CD4-positive, alpha-beta memory T cell (primary cell): ENCODE results near the gene KNCN. TPM values are rescaled to one million over a fixed set of nuclear protein-coding genes. Genes with fewer than 3 reads are reported as not detected.

Source experiments
- CTCF ChIA-PET: fragments of 350-600 bp; sonication (Branson Sonifier 250); formaldehyde crosslinking; loops from one replicate; lab custom pipeline; 2021; ENCODE audit warnings: inconsistent platforms; ENCODE audit not compliant: partially characterized antibody; lab: Charles Lee
- POLR2A ChIA-PET: fragments of 350-600 bp; sonication (Branson Sonifier 250); formaldehyde crosslinking; loops from one replicate; lab custom pipeline; 2021; ENCODE audit not compliant: partially characterized antibody; lab: Charles Lee
- DNase-seq, 5 donors: peaks; one replicate each; pipeline versions ENCODE4 v3.0.0 to v3.0.0-alpha.2; 2020 to 2022; ENCODE audit warnings: mixed read lengths in 1 of 5
- H3K27ac ChIP-seq: one replicate; pipeline ENCODE4 v1.7.0; 2013; ENCODE audit warnings: low read depth, low read length
- H3K27me3 ChIP-seq: 2 replicates; pipeline ENCODE4 v1.7.0; 2013; ENCODE audit warnings: mild to moderate bottlenecking, low read length, moderate library complexity; ENCODE audit not compliant: insufficient read depth
- H3K36me3 ChIP-seq: 2 replicates; pipeline ENCODE4 v1.7.0; 2013; ENCODE audit warnings: mild to moderate bottlenecking, low read length, moderate library complexity; ENCODE audit not compliant: insufficient read depth
- H3K4me1 ChIP-seq: 2 replicates; pipeline ENCODE4 v1.7.0; 2013; ENCODE audit warnings: mild to moderate bottlenecking, low read length, moderate library complexity; ENCODE audit not compliant: insufficient read depth
- H3K4me3 ChIP-seq, 2 donors: one replicate each; pipeline ENCODE4 v1.7.0; 2013; ENCODE audit warnings: low read length in 2 of 2, mild to moderate bottlenecking in 1 of 2
- H3K9me3 ChIP-seq, 2 donors: one replicate each; pipeline ENCODE4 v1.7.0; 2013; ENCODE audit warnings: low read length in 2 of 2, control low read depth in 1 of 2; ENCODE audit not compliant: control insufficient read depth in 1 of 2
- H3K27ac Mint-ChIP-seq, 7 donors: one replicate each; pipeline ENCODE4 v1.8.0; 2020 to 2021; ENCODE audit warnings: mixed read lengths in 7 of 7, mild to moderate bottlenecking in 6 of 7, inconsistent platforms in 3 of 7, moderate library complexity in 3 of 7
- H3K27me3 Mint-ChIP-seq, 2 donors: one replicate each; pipeline ENCODE4 v1.8.0; 2020 to 2021; ENCODE audit warnings: mixed read lengths in 2 of 2
- H3K36me3 Mint-ChIP-seq, 2 donors: one replicate each; pipeline ENCODE4 v1.8.0; 2020 to 2021; ENCODE audit warnings: mixed read lengths in 2 of 2, inconsistent platforms in 1 of 2, mild to moderate bottlenecking in 1 of 2
- H3K4me1 Mint-ChIP-seq, 4 donors: one replicate each; pipeline ENCODE4 v1.8.0; 2020 to 2021; ENCODE audit warnings: mixed read lengths in 4 of 4, mild to moderate bottlenecking in 1 of 4
- H3K4me3 Mint-ChIP-seq, 8 donors: one replicate each; pipeline ENCODE4 v1.8.0; 2020 to 2021; ENCODE audit warnings: mixed read lengths in 8 of 8, mild to moderate bottlenecking in 7 of 8, moderate library complexity in 6 of 8, inconsistent platforms in 3 of 8
- H3K9me3 Mint-ChIP-seq, 8 donors: one replicate each; pipeline ENCODE4 v1.8.0; 2020 to 2021; ENCODE audit warnings: mixed read lengths in 8 of 8, mild to moderate bottlenecking in 5 of 8, inconsistent platforms in 3 of 8, moderate library complexity in 1 of 8
- intact Hi-C: fragments of 100-400 bp; cut with micrococcal nuclease; formaldehyde crosslinking; loops from one replicate; pipeline ENCODE4 v1.15.1; 2023
- polyA plus RNA-seq, 2 donors: library from polyadenylated mRNA; unstranded; fragments of 300-500 nt; fragmentation: Illumina TruSeq; gene quantifications; one replicate each; pipeline ENCODE4 v1.2.3, GENCODE V29; 2021
- total RNA-seq, 2 experiments: library from RNA; stranded (reverse); gene quantifications; one replicate each; pipeline ENCODE4 v1.2.3, GENCODE V29; 2021

Gene KNCN
- total and polyA plus RNA-seq, 4 experiments from 2014 or later: not detected

DNA sequence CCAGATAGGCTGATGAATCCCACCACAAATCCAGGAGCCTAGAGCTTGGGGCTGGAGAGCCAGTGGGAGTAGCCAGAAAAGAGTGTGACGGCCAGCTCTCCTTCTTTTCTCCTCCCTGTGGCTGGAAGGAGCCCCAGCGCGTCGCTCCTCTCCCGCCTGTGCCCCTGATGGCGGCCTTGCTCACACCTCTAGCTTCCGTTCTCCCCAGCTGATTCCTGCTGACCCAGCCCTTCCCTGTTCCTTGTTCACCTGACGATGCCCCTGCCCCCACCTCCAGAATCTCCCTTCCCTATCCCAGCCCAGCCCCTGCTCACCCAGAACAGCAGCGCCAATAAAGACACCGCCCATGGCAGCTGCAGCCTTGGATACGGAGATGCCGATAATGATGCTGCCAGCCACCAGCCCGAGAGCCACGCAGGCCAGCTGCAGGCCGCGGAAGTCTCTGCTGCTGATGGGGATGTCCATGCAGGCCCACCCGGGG, 656 bp downstream of the KNCN start:
- Histone ChIP-seq H3K4me3 (no peak overlapping the region), H3K9me3 (no peaks in the 10 kb centered on the region), H3K27me3 (no peaks in the 10 kb centered on the region), H3K36me3 (no peaks in the 10 kb centered on the region), H3K4me1 (peaks cover 17% of the 10 kb centered on the region), H3K27ac (no peak overlapping the region)
- POLR2A ChIA-PET: no interaction called here
- H3K27me3 Mint-ChIP-seq: peaks cover 13 to 18% of the 10 kb centered on the region in 2 donors
- DNase-seq: no peak
- CTCF ChIA-PET: no interaction called here
- no peaks in the 10 kb centered on the region for H3K9me3 Mint-ChIP-seq
- H3K27ac Mint-ChIP-seq: peak overlapping the region in 4 of 7 donors; percentile 24 to 73 (median 44)
- H3K4me1 Mint-ChIP-seq: peaks cover 11 to 26% (median 15%) of the 10 kb centered on the region in 4 donors
- no peaks in the 10 kb centered on the region for H3K36me3 Mint-ChIP-seq
- no peak overlapping the region for H3K4me3 Mint-ChIP-seq
- intact Hi-C loops: no loop called here

DNA sequence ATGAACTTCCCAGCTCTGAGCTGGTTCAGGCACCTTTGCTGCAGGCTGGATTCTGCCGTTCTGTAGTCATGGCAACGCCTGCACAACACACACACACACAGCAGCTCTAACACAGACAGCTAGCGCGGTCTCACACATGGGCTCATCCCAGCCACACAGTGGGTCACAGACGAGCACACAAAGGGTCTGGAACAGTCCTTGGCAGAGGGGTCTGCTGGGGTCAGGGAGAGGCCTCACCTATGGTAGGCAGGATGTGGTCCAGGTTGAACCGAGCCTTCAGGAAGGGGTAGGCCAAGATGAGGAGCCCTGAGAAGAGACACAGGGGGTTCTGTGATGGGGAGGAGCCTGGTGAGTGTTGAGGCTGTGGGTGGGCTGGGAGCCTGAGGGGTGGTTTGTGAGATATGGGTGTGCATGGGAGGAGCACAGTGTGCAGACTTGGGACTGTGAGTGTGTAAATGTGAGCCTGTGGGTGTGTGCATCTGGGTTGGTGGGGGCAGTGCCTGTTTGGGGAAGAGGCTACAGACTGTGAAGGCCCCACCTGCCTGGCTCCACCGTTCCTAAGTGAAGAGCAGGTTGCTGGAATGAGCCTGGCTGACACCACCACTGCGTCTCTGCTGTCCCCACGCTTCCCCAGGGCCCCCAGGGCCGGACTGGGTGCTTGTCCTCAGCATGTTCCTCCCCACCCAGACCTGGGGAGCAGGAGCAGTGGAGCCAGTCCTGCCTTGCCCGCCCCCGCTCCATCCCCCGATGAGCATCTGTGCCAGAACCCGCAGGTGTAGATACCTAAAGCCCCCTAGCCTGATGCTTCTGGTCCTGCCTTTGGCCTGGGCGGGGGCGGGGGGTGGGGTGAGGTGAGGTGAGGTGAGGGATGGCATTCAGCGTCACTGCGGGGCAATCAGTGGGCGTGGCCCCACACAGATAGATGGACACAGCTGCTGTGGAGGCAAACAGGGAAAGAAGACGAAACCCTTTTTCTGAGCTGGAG, 1.5 kb downstream of the KNCN start:
- peak overlapping the region; percentile 78 to 96 (median 92) for H3K27ac Mint-ChIP-seq
- Histone ChIP-seq H3K27me3 (peaks cover 7% of the 10 kb centered on the region), H3K36me3 (no peaks in the 10 kb centered on the region), H3K9me3 (no peaks in the 10 kb centered on the region), H3K4me1 (peaks cover 19% of the 10 kb centered on the region), H3K27ac (no peak overlapping the region), H3K4me3 (no peak overlapping the region)
- DNase-seq: peak; percentile 55 to 85 (median 76)
- POLR2A ChIA-PET: no interaction called here
- H3K4me1 Mint-ChIP-seq: peaks cover 11 to 26% (median 15%) of the 10 kb centered on the region in 4 donors
- H3K9me3 Mint-ChIP-seq: no peaks in the 10 kb centered on the region
- intact Hi-C loops: loop anchor here (2.0 to 5.0 kb wide), 2 partner anchors 17 to 177 kb away; no protein-coding TSS in a partner anchor
- H3K4me3 Mint-ChIP-seq: peak overlapping the region in 6 of 8 donors; percentile 17 to 54 (median 38)
- CTCF ChIA-PET: interaction anchor here (0.8 to 2.5 kb wide), 4 partner anchors 10 to 175 kb away, joined by 3 to 11 read pairs (median 4); partner anchors contain the start of gene MKNK1
- H3K36me3 Mint-ChIP-seq: no peaks in the 10 kb centered on the region
- peaks cover 20 to 26% of the 10 kb centered on the region in 2 donors for H3K27me3 Mint-ChIP-seq

DNA sequence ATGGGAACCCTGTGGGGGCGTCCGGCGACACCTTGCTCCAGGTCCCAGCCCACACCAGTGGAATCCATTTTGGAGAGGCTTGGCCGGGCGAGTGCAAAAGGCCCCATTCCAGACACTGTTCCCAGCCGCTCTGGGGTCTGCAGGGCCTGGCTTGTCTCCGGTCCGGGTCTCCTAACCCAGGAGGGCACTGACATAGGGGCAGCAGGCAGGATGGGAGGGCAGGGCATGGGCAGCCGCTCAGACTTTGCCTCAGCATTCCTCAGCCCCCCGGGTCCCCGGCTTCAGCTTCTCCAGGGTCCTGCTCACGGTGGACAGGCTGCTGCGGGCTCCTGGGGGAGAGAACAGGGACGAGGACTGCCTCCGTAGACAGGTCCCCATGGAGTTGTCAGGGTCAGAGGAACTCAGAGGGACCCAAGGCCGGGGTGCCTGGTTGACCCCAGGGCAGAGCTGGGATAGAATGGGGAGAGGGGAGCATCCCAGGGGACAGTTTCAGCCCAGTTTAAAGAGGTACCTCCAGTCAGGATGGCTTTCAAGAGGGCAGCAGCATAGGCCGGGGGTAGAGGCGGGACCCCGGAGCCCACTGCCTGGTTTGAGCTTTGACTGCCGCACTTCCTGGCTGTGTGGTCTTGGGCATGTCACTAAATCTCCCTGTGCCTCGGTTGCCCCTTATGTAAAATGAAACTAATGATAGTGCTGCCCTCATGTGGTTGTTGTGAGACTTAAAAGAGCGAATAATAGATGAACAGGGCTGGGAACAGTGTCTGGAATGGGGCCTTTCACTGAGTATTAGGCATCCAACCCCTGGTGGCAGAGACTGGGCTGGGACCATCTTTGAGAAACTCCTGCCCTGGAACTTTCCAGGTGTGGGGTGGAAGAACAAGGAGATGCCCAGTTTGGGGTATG, 3.7 kb downstream of the KNCN start:
- Histone ChIP-seq H3K36me3 (no peaks in the 10 kb centered on the region), H3K27me3 (peaks cover 14% of the 10 kb centered on the region), H3K9me3 (no peaks in the 10 kb centered on the region), H3K27ac (no peak overlapping the region), H3K4me3 (no peak overlapping the region), H3K4me1 (peaks cover 26% of the 10 kb centered on the region)
- peak in 4 of 5 donors; percentile 21 to 30 (median 26) for DNase-seq
- Mint-ChIP-seq H3K36me3 (no peaks in the 10 kb centered on the region), H3K27ac (peak overlapping the region in 5 of 7 donors; percentile 21 to 87 (median 62)), H3K4me3 (peak overlapping the region in 2 of 8 donors; percentile 41 to 46), H3K9me3 (no peaks in the 10 kb centered on the region), H3K27me3 (peaks cover 33 to 35% of the 10 kb centered on the region in 2 donors), H3K4me1 (peaks cover 13 to 34% (median 19%) of the 10 kb centered on the region in 4 donors)
- intact Hi-C loops: loop anchor here (2.0 to 5.0 kb wide), 2 partner anchors 15 to 180 kb away; no protein-coding TSS in a partner anchor
- ChIA-PET CTCF (interaction anchor here (0.8 to 2.5 kb wide), 9 partner anchors 9 to 177 kb away, joined by 3 to 11 read pairs (median 3); partner anchors contain the start of genes EFCAB14 and MOB3C), POLR2A (interaction anchor here (0.9 kb wide), 1 partner anchor 14 kb away, joined by 3 read pairs; no protein-coding TSS in a partner anchor)

DNA sequence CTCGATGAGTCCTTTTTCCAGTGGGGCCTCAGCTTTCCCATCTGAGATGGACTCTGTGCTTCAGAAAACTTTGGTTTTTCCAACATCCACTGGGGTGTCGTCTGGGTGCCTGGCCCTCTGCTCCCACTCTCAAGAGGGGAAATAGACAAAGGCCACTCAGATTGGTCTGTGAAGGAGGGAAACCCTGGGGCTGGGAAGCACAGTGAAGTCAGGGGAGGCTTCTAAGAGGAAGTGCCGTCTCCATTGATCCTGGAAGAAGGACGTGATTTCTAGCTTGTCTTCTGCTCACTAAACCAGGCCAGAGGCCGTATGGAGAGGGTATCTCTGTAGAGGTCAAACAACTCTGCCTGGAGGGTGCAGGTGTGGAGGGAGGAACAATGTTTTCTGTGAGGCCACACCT, 5.2 kb downstream of the KNCN start:
- Histone ChIP-seq H3K27ac (no peak overlapping the region), H3K4me1 (peaks cover 26% of the 10 kb centered on the region), H3K36me3 (no peaks in the 10 kb centered on the region), H3K4me3 (no peak overlapping the region), H3K27me3 (peaks cover 14% of the 10 kb centered on the region), H3K9me3 (no peaks in the 10 kb centered on the region)
- CTCF ChIA-PET: interaction anchor here (1.0 to 1.5 kb wide), 2 partner anchors 11 to 14 kb away, joined by 3 to 4 read pairs; a partner anchor contains a TSS
- Mint-ChIP-seq H3K4me3 (no peak overlapping the region), H3K4me1 (peaks cover 13 to 34% (median 19%) of the 10 kb centered on the region in 4 donors), H3K9me3 (no peaks in the 10 kb centered on the region), H3K36me3 (no peaks in the 10 kb centered on the region), H3K27ac (no peak overlapping the region), H3K27me3 (peaks cover 38 to 41% of the 10 kb centered on the region in 2 donors)
- intact Hi-C loops: loop anchor here (5.0 kb wide), 1 partner anchor 181 kb away; no protein-coding TSS in a partner anchor
- no peak for DNase-seq
- POLR2A ChIA-PET: no interaction called here

DNA sequence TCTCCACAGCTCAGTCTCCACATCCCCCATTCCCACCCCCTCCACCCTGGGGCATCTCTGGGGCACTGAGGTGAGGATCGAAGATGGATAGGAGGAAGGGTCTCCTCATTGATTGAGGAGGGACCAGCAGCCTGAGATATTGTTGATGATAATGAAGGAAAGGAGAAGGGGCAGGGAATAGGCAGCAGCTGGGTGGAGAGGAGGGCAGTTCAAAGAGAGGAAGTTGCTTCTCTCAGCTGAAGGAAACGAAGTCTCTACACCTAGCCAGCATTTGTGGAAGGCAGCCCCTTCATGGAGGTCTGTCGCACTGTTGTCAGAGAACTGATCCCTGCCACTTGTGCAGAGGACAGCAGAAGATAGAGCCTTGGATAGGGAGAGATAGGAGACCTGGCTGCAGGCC, 5.7 kb downstream of the KNCN start:
- Mint-ChIP-seq H3K4me1 (peaks cover 13 to 32% (median 19%) of the 10 kb centered on the region in 4 donors), H3K4me3 (peak overlapping the region in 1 of 8 donors; percentile 20), H3K36me3 (no peaks in the 10 kb centered on the region), H3K27ac (peak overlapping the region in 1 of 7 donors; percentile 52), H3K27me3 (peaks cover 39 to 41% of the 10 kb centered on the region in 2 donors), H3K9me3 (no peaks in the 10 kb centered on the region)
- CTCF ChIA-PET: interaction anchor here (1.0 to 1.5 kb wide), 2 partner anchors 11 to 13 kb away, joined by 3 to 4 read pairs; a partner anchor contains a TSS
- Histone ChIP-seq H3K36me3 (no peaks in the 10 kb centered on the region), H3K9me3 (no peaks in the 10 kb centered on the region), H3K4me1 (peaks cover 26% of the 10 kb centered on the region), H3K27ac (no peak overlapping the region), H3K27me3 (peaks cover 14% of the 10 kb centered on the region), H3K4me3 (no peak overlapping the region)
- DNase-seq: no peak
- POLR2A ChIA-PET: no interaction called here
- intact Hi-C loops: loop anchor here (5.0 kb wide), 1 partner anchor 182 kb away; no protein-coding TSS in a partner anchor

DNA sequence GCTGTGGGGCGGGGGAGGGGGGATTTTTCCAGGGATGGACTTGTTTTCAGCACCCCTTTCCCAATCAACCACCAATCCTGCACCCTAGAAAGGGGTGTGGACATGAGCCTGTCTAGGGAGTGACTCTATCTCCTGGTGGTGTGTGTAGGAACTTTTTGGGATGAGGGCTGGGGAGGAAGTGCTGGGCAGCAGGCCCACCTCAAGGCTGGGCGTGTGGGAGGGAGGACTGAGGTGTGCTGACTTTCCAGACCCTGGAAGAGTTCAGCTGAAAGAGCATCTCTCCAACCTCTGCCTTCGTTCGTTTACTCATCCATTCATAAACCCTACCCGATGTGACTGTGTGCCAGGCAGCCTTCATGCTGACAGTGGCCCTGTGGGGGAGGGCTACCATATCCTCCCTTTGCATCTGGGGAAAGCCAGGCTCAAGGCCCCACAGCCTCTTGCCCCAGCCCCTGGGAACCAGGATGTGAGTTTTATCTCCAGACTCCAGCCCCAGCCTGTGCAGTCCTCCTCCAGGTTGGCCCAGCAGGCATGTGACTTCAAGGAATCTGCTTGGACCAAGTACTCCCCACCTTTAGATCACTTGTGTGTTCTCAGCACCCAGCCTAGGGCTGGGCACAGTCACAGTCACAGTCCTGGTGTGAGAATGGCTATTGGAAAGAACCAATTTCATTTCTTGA, 6.7 kb downstream of the KNCN start:
- H3K4me3 Mint-ChIP-seq: peak overlapping the region in 1 of 8 donors; percentile 11
- Histone ChIP-seq H3K27me3 (peaks cover 14% of the 10 kb centered on the region), H3K27ac (no peak overlapping the region), H3K9me3 (no peaks in the 10 kb centered on the region), H3K36me3 (no peaks in the 10 kb centered on the region), H3K4me3 (no peak overlapping the region), H3K4me1 (peaks cover 18% of the 10 kb centered on the region)
- peaks cover 39 to 42% of the 10 kb centered on the region in 2 donors for H3K27me3 Mint-ChIP-seq
- DNase-seq: no peak
- H3K4me1 Mint-ChIP-seq: peaks cover 10 to 21% (median 15%) of the 10 kb centered on the region in 4 donors
- H3K9me3 Mint-ChIP-seq: no peaks in the 10 kb centered on the region
- intact Hi-C loops: loop anchor here (5.0 kb wide), 1 partner anchor 183 kb away; no protein-coding TSS in a partner anchor
- CTCF ChIA-PET: no interaction called here
- H3K36me3 Mint-ChIP-seq: no peaks in the 10 kb centered on the region
- no peak overlapping the region for H3K27ac Mint-ChIP-seq
- POLR2A ChIA-PET: no interaction called here
